ENCODE results near the gene SDK2. TPM values are rescaled to one million over a fixed set of nuclear protein-coding genes. Genes with fewer than 3 reads are reported as not detected.

Gene SDK2
- total and polyA plus RNA-seq, 9 of the 15 experiments (the other 6 are each of a cell fraction or from before 2014, with no cell fraction given) = 0.04 TPM; not detected in 8

GRCh38 chr17:73465130-73465952 lies 178.9 kb downstream of the SDK2 start:
- Histone ChIP-seq H4K20me1 (replicated peaks; ENCODE audit: control insufficient read depth, insufficient read depth, low read length) (no peaks in the 10 kb centered on the region), H3K9ac (ENCODE audit: insufficient read depth in 1 of 2, low read depth in 2 of 2, low read length in 2 of 2) (no peak overlapping the region), H3K27ac (ENCODE audit: extremely low read depth, low read depth, low read length) (no peak overlapping the region), H3K4me2 (ENCODE audit: insufficient read depth, low read length) (no peak overlapping the region), H3K79me2 (ENCODE audit: control insufficient read depth, insufficient read depth, low read length) (no peaks in the 10 kb centered on the region), H3K4me1 (replicated peaks in 1 of 2; ENCODE audit: control insufficient read depth in 2 of 2, insufficient read depth in 2 of 2, low read length in 2 of 2) (no peaks in the 10 kb centered on the region), H3K4me3 (no peak overlapping the region), H3K9me3 (replicated peaks; ENCODE audit: control insufficient read depth, insufficient read depth, low read depth, low read length) (0 out of 2 replicates have a peak, but pooled peaks cover 3% of the 10 kb centered on the region), H3K9me1 (ENCODE audit: control insufficient read depth, insufficient read depth, low read length) (no peaks in the 10 kb centered on the region), H2AFZ (ENCODE audit: low read depth, low read length) (no peak overlapping the region), H3K36me3 (ENCODE audit: control insufficient read depth, insufficient read depth, low read length) (no peaks in the 10 kb centered on the region), H3K27me3 (ENCODE audit: control insufficient read depth in 2 of 2, insufficient read depth in 2 of 2, low read length in 2 of 2) (peaks cover 0 to 13% of the 10 kb centered on the region in 2 experiments; a peak in 2 of 5 replicates)
- intact Hi-C loops (cut with micrococcal nuclease) = no loop called here
- ATAC-seq = no peak
- TF ChIP-seq MTA3 (IDR thresholded peaks at IDR 0.05; ENCODE audit: borderline replicate concordance) (no peak), CHAMP1 (IDR thresholded peaks at IDR 0.05) (no peak), HMGN3 (IDR thresholded peaks at IDR 0.05; ENCODE audit: borderline replicate concordance, extremely low read depth, insufficient read length, low read depth, low read length) (no peak), ZKSCAN8 (CRISPR knock-in tag; IDR thresholded peaks at IDR 0.05) (no peak), KDM4B (IDR thresholded peaks at IDR 0.05; ENCODE audit: borderline replicate concordance in 2 of 2, low read depth in 1 of 2) (no peak), PTBP1 (IDR thresholded peaks at IDR 0.05; ENCODE audit: low read depth, low read length) (no peak), POLR2G (IDR thresholded peaks at IDR 0.05; ENCODE audit: low read depth, low read length) (no peak), ZNF584 (CRISPR knock-in tag; IDR thresholded peaks at IDR 0.05; ENCODE audit: low read depth) (no peak), ATF2 (CRISPR knock-in tag; IDR thresholded peaks at IDR 0.05) (no peak), HNRNPK (IDR thresholded peaks at IDR 0.05; ENCODE audit: low read depth, low read length, poor library complexity, severe bottlenecking) (no peak), RBM15 (IDR thresholded peaks at IDR 0.05; ENCODE audit: insufficient read depth, low read length) (no peak)
- TF ChIP-seq, protein P1, sequence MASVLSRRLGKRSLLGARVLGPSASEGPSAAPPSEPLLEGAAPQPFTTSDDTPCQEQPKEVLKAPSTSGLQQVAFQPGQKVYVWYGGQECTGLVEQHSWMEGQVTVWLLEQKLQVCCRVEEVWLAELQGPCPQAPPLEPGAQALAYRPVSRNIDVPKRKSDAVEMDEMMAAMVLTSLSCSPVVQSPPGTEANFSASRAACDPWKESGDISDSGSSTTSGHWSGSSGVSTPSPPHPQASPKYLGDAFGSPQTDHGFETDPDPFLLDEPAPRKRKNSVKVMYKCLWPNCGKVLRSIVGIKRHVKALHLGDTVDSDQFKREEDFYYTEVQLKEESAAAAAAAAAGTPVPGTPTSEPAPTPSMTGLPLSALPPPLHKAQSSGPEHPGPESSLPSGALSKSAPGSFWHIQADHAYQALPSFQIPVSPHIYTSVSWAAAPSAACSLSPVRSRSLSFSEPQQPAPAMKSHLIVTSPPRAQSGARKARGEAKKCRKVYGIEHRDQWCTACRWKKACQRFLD (CRISPR knock-in tag; IDR thresholded peaks at IDR 0.05) = no peak
- in situ Hi-C loops (cut with MboI) = no loop called here
- BruUV-seq (replicated peaks) = no TSS peak
- ChIA-PET CTCF (ENCODE audit: low intra/inter-chr PET ratio) (no interaction called here), POLR2A (no interaction called here)
- WGBS (ENCODE audit: insufficient coverage, low coverage, missing lambda C conversion rate) = 0% methylated on average over 9 of the region's 9 CpGs
- no peak for FAIRE-seq
- no peak for DNase-seq (ENCODE audit: extremely low read depth in 1 of 4, low spot score in 3 of 4)

Data from K562 (cell line).